Neural cell (in vitro differentiated cells): ENCODE results near the gene LAPTM5. TPM values are rescaled to one million over a fixed set of nuclear protein-coding genes. Genes with fewer than 3 reads are reported as not detected.

ENCODE experiments used
- H2AFZ ChIP-seq: fragments of 200-600, 300-800 bp; sonication (generic), shearing (Covaris generic); 2 replicates; pipeline ENCODE4 v1.6.0; 2014; ENCODE audit warnings: low read depth, mild to moderate bottlenecking, antibody characterized with exemption, low read length, moderate library complexity
- H3F3A ChIP-seq: fragments of 200-600 bp; shearing (Covaris generic); 2 replicates; pipeline ENCODE4 v1.6.1; 2016; ENCODE audit warnings: mild to moderate bottlenecking, moderate library complexity, mixed read lengths, antibody characterized with exemption, low read length; ENCODE audit not compliant: insufficient read depth, poor library complexity, severe bottlenecking
- H3K27ac ChIP-seq: fragments of 200-600, 300-800 bp; sonication (generic), shearing (Covaris generic); 2 replicates; pipeline ENCODE4 v1.5.1; 2014; ENCODE audit warnings: mild to moderate bottlenecking, low read length, moderate library complexity
- H3K27me3 ChIP-seq: fragments of 300-800, 200-600 bp; sonication (generic), shearing (Covaris generic); 2 replicates; pipeline ENCODE4 v1.6.0; 2014; ENCODE audit warnings: mild to moderate bottlenecking, low read depth, low read length, moderate library complexity; ENCODE audit not compliant: insufficient read depth
- H3K36me3 ChIP-seq: fragments of 300-800, 200-600 bp; sonication (generic), shearing (Covaris generic); 2 replicates; pipeline ENCODE4 v1.5.1; 2014; ENCODE audit warnings: mild to moderate bottlenecking, antibody characterized with exemption, low read length, moderate library complexity; ENCODE audit not compliant: insufficient read depth
- H3K4me2 ChIP-seq: fragments of 300-800, 200-600 bp; sonication (generic), shearing (Covaris generic); 2 replicates; pipeline ENCODE4 v1.6.0; 2014; ENCODE audit warnings: mild to moderate bottlenecking, low read length
- H3K4me3 ChIP-seq: fragments of 300-800, 200-600 bp; sonication (generic), shearing (Covaris generic); 2 replicates; pipeline ENCODE4 v1.5.1; 2014; ENCODE audit warnings: mild to moderate bottlenecking, low read length, moderate library complexity
- H3K79me2 ChIP-seq: fragments of 200-600 bp; shearing (Covaris generic); replicated peaks from 2 replicates; pipeline ENCODE4 v1.6.0; 2014; ENCODE audit warnings: mild to moderate bottlenecking, low read length, moderate library complexity; ENCODE audit not compliant: insufficient read depth
- H3K9ac ChIP-seq: fragments of 300-800, 200-600 bp; sonication (generic), shearing (Covaris generic); 2 replicates; pipeline ENCODE4 v1.6.1; 2016; ENCODE audit warnings: mild to moderate bottlenecking, low read length, mixed read lengths
- H3K9me2 ChIP-seq: fragments of 200-600 bp; shearing (Covaris generic); 2 replicates; pipeline ENCODE4 v1.6.1; 2016; ENCODE audit warnings: mild to moderate bottlenecking, low read length, mixed read lengths; ENCODE audit not compliant: insufficient read depth
- H3K9me3 ChIP-seq: fragments of 200-600, 300-800 bp; sonication (generic), shearing (Covaris generic); 2 replicates; pipeline ENCODE4 v1.6.1; 2016; ENCODE audit warnings: mild to moderate bottlenecking, mixed run types, low read length, moderate library complexity, mixed read lengths
- H4K20me1 ChIP-seq: fragments of 200-600 bp; shearing (Covaris generic); 2 replicates; pipeline ENCODE4 v1.6.1; 2016; ENCODE audit warnings: mild to moderate bottlenecking, mixed run types; ENCODE audit not compliant: insufficient read depth
- EP300 ChIP-seq: fragments of 450-650 bp; conservative IDR thresholded peaks from 2 replicates; pipeline ENCODE4 v1.6.1; 2014; ENCODE audit warnings: antibody characterized with exemption, mild to moderate bottlenecking, moderate library complexity; ENCODE audit not compliant: poor library complexity, severe bottlenecking
- EZH2 ChIP-seq: fragments of 200-600, 300-800 bp; shearing (Covaris generic), sonication (generic); IDR thresholded peaks from 2 replicates; pipeline ENCODE4 v1.6.1; 2014; ENCODE audit warnings: antibody characterized with exemption, low read length, borderline replicate concordance, mild to moderate bottlenecking; ENCODE audit not compliant: insufficient read depth, poor library complexity, severe bottlenecking
- MXI1 ChIP-seq: fragments of 450-650 bp; conservative IDR thresholded peaks from 2 replicates; pipeline ENCODE4 v1.6.1; 2014; ENCODE audit warnings: antibody characterized with exemption, mild to moderate bottlenecking; ENCODE audit not compliant: poor library complexity, severe bottlenecking
- POLR2AphosphoS5 ChIP-seq: IDR thresholded peaks from 2 replicates; pipeline ENCODE4 v1.6.1; 2012
- RAD21 ChIP-seq: fragments of 450-650 bp; conservative IDR thresholded peaks from 2 replicates; pipeline ENCODE4 v1.6.1; 2014; ENCODE audit warnings: antibody characterized with exemption, mild to moderate bottlenecking, moderate library complexity
- SMC3 ChIP-seq: fragments of 450-650 bp; conservative IDR thresholded peaks from 2 replicates; pipeline ENCODE4 v1.6.1; 2014; ENCODE audit warnings: antibody characterized with exemption, mild to moderate bottlenecking, moderate library complexity; ENCODE audit not compliant: poor library complexity
- TAF1 ChIP-seq: IDR thresholded peaks from 2 replicates; pipeline ENCODE4 v1.6.1; 2012; ENCODE audit warnings: low read depth
- polyA plus RNA-seq: library from polyadenylated mRNA; depleted of rRNA; stranded (reverse); fragments of >200 nt; gene quantifications from 2 replicates; pipeline ENCODE4 v1.2.3, GENCODE V29; 2014
- TF ChIP-seq, protein P1 (sequence below): fragments of 450-650 bp; IDR thresholded peaks from 2 replicates; pipeline ENCODE4 v1.5.1; 2014; ENCODE audit warnings: antibody characterized with exemption, mild to moderate bottlenecking, moderate library complexity; ENCODE audit not compliant: poor library complexity, severe bottlenecking
- TF ChIP-seq, protein P2 (sequence below): IDR thresholded peaks from 2 replicates; pipeline ENCODE4 v1.6.1; 2012; ENCODE audit warnings: borderline replicate concordance

Gene LAPTM5
- polyA plus RNA-seq, 1 donor from 2014 or later: 0.12 TPM

DNA sequence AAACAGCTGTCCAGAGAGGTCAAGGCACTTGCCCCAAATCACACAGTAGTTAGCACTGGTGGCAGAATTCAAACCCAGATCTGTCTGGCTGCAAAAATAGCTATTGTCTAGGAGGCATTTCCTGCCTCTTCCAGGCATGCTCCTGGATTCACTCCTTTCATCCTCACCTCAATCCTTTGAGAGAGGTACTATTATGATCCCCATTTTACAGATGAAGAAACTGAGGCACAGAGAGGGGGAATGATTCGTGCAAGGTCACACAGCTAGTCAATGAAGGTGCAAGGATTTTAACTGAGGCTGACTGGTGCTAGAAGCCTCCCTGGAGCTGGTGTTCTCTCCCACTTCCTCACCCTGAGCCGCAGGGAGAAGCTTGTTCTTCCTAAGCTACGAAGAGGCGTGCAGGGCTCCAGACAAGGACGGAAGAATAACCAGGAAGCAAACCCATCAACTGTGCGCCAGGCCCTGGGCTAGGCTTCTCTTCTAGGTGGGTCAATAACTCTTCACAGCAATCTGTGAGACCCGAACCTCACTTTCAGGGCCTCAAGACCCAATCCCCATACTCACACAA, 631 bp upstream of the LAPTM5 start:
- Histone ChIP-seq H3K27me3 (no peaks in the 10 kb centered on the region), H3K9me3 (no peaks in the 10 kb centered on the region), H2AFZ (no peak overlapping the region), H3K9ac (no peak overlapping the region), H3K79me2 (no peaks in the 10 kb centered on the region), H3K27ac (no peak overlapping the region), H3K36me3 (no peaks in the 10 kb centered on the region), H3K4me3 (no peak overlapping the region), H3F3A (no peaks in the 10 kb centered on the region), H3K9me2 (no peaks in the 10 kb centered on the region), H4K20me1 (no peaks in the 10 kb centered on the region), H3K4me2 (no peak overlapping the region)
- TF ChIP-seq TAF1: no peak
- TF ChIP-seq SMC3: no peak
- no peak for TF ChIP-seq MXI1
- TF ChIP-seq, protein P1, sequence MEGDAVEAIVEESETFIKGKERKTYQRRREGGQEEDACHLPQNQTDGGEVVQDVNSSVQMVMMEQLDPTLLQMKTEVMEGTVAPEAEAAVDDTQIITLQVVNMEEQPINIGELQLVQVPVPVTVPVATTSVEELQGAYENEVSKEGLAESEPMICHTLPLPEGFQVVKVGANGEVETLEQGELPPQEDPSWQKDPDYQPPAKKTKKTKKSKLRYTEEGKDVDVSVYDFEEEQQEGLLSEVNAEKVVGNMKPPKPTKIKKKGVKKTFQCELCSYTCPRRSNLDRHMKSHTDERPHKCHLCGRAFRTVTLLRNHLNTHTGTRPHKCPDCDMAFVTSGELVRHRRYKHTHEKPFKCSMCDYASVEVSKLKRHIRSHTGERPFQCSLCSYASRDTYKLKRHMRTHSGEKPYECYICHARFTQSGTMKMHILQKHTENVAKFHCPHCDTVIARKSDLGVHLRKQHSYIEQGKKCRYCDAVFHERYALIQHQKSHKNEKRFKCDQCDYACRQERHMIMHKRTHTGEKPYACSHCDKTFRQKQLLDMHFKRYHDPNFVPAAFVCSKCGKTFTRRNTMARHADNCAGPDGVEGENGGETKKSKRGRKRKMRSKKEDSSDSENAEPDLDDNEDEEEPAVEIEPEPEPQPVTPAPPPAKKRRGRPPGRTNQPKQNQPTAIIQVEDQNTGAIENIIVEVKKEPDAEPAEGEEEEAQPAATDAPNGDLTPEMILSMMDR: no peak
- TF ChIP-seq POLR2AphosphoS5: no peak
- no peak for TF ChIP-seq EP300
- TF ChIP-seq, protein P2, sequence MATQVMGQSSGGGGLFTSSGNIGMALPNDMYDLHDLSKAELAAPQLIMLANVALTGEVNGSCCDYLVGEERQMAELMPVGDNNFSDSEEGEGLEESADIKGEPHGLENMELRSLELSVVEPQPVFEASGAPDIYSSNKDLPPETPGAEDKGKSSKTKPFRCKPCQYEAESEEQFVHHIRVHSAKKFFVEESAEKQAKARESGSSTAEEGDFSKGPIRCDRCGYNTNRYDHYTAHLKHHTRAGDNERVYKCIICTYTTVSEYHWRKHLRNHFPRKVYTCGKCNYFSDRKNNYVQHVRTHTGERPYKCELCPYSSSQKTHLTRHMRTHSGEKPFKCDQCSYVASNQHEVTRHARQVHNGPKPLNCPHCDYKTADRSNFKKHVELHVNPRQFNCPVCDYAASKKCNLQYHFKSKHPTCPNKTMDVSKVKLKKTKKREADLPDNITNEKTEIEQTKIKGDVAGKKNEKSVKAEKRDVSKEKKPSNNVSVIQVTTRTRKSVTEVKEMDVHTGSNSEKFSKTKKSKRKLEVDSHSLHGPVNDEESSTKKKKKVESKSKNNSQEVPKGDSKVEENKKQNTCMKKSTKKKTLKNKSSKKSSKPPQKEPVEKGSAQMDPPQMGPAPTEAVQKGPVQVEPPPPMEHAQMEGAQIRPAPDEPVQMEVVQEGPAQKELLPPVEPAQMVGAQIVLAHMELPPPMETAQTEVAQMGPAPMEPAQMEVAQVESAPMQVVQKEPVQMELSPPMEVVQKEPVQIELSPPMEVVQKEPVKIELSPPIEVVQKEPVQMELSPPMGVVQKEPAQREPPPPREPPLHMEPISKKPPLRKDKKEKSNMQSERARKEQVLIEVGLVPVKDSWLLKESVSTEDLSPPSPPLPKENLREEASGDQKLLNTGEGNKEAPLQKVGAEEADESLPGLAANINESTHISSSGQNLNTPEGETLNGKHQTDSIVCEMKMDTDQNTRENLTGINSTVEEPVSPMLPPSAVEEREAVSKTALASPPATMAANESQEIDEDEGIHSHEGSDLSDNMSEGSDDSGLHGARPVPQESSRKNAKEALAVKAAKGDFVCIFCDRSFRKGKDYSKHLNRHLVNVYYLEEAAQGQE: no peak
- no peak for TF ChIP-seq RAD21
- no peak for TF ChIP-seq EZH2

DNA sequence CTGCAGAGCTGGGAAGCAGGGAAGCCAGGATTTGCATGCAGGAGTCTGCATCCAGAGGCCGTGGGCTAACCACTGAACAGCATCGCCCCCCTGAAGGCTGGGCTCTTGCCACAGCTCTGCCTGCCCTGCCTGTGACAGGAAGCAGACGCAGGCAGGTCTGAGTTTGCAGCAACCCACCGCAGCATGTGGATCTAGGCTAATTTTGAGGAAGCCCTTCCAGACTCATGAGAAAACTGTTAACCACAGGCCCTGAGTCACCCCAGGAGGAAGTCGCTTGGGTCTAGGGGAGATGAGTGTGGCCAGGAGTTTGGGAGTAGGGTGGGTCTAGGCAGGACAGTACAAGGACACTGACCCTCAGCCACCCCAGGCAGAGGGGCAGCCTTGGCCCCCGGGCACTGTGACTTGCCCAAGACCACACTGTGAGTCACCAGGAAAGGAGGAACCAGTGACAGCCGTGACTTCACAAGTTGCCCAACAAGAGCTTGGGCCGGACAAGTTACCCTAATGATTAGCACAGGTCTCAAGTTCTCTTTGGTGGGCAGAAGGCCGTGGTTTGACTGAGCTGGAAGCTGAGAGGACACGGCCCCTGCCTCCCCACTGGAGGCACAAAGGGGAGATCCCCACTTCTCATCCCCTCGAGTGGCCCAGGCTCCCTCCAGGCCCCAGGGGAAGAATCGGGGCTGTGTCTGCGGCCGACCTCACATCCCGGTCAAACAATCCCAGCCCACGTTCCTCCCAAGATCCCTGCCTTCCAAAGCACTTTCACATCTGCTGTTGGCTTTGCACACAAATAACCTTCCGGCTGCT, 826 bp downstream of the LAPTM5 start:
- H3K79me2 ChIP-seq: no peaks in the 10 kb centered on the region
- no peaks in the 10 kb centered on the region for H3K36me3 ChIP-seq
- H2AFZ ChIP-seq: no peak overlapping the region
- TF ChIP-seq EZH2 (no peak), EP300 (no peak), RAD21 (no peak), MXI1 (no peak), TAF1 (no peak), POLR2AphosphoS5 (no peak), SMC3 (no peak)
- TF ChIP-seq, protein P2: no peak
- TF ChIP-seq, protein P1: no peak
- no peak overlapping the region for H3K9ac ChIP-seq
- no peak overlapping the region for H3K27ac ChIP-seq
- H3K9me3 ChIP-seq: no peaks in the 10 kb centered on the region
- no peaks in the 10 kb centered on the region for H3K27me3 ChIP-seq
- H3K4me2 ChIP-seq: no peak overlapping the region
- no peaks in the 10 kb centered on the region for H4K20me1 ChIP-seq
- H3K9me2 ChIP-seq: no peaks in the 10 kb centered on the region
- H3K4me3 ChIP-seq: no peak overlapping the region
- no peaks in the 10 kb centered on the region for H3F3A ChIP-seq
